SK-N-SH treated with all-trans-retinoic acid at 6 μM for 48 hours (cell line): Measurements from ENCODE around the gene FOXB1.

Experiments
- ATAC-seq: fragments of 200-7000 bp; cut with Tn5 transposase; 3 replicates; pipeline ENCODE4 v1.9.1; 2020; ENCODE audit warnings: mild to moderate bottlenecking, moderate library complexity
- ARNTL ChIP-seq: fragments of 450-650 bp; formaldehyde crosslinking; IDR thresholded peaks from 2 replicates; pipeline ENCODE4 v1.5.0; 2020; ENCODE audit warnings: low read depth, mild to moderate bottlenecking, moderate library complexity, borderline replicate concordance
- BACH2 ChIP-seq: fragments of 250-450 bp; sonication (Bioruptor Pico); IDR thresholded peaks from 2 replicates; pipeline ENCODE4 v1.9.0; 2021; ENCODE audit warnings: mild to moderate bottlenecking, borderline replicate concordance
- CSDC2 ChIP-seq: fragments of 250-450 bp; sonication (Bioruptor Pico); IDR thresholded peaks from 2 replicates; pipeline ENCODE4 v1.5.0; 2020; ENCODE audit warnings: mild to moderate bottlenecking, moderate library complexity
- ESRRG ChIP-seq: fragments of 250-450 bp; sonication (Bioruptor Pico); IDR thresholded peaks from 2 replicates; pipeline ENCODE4 v1.6.1; 2021; ENCODE audit warnings: mild to moderate bottlenecking
- GLIS3 ChIP-seq: fragments of 250-450 bp; sonication (Bioruptor Pico); IDR thresholded peaks from 2 replicates; pipeline ENCODE4 v1.5.0; 2020; ENCODE audit warnings: mild to moderate bottlenecking, moderate library complexity
- ISL1 ChIP-seq: fragments of 250-450 bp; sonication (Bioruptor Pico); IDR thresholded peaks from 2 replicates; pipeline ENCODE4 v2.1.2; 2022; ENCODE audit warnings: mild to moderate bottlenecking, moderate library complexity
- PPARA ChIP-seq: fragments of 250-450 bp; sonication (Bioruptor Pico); IDR thresholded peaks from 2 replicates; pipeline ENCODE4 v1.5.0; 2020; ENCODE audit warnings: mild to moderate bottlenecking, borderline replicate concordance
- RARB ChIP-seq: fragments of 250-450 bp; sonication (Bioruptor Pico); IDR thresholded peaks from 2 replicates; pipeline ENCODE4 v1.8.0; 2021; ENCODE audit warnings: mild to moderate bottlenecking, moderate library complexity
- SNAI2 ChIP-seq: fragments of 250-450 bp; sonication (Bioruptor Pico); IDR thresholded peaks from 2 replicates; pipeline ENCODE4 v1.5.0; 2020; ENCODE audit warnings: mild to moderate bottlenecking, moderate library complexity
- TCF4 ChIP-seq: fragments of 250-450 bp; sonication (Bioruptor Pico); IDR thresholded peaks from 2 replicates; pipeline ENCODE4 v1.8.0; 2021; ENCODE audit warnings: mild to moderate bottlenecking, moderate library complexity, borderline replicate concordance
- TOX ChIP-seq: fragments of 250-450 bp; sonication (Bioruptor Pico); IDR thresholded peaks from 2 replicates; pipeline ENCODE4 v1.8.0; 2021; ENCODE audit warnings: mild to moderate bottlenecking, moderate library complexity, borderline replicate concordance
- ZC3H10 ChIP-seq: fragments of 250-450 bp; sonication (Bioruptor Pico); IDR thresholded peaks from 2 replicates; pipeline ENCODE4 v1.5.1; 2021; ENCODE audit warnings: mild to moderate bottlenecking, moderate library complexity
- ZFP3 ChIP-seq: fragments of 250-450 bp; sonication (Bioruptor Pico); IDR thresholded peaks from 2 replicates; pipeline ENCODE4 v1.5.0; 2020; ENCODE audit warnings: mild to moderate bottlenecking, moderate library complexity
- ZFP30 ChIP-seq: fragments of 450-650 bp; formaldehyde crosslinking; IDR thresholded peaks from 2 replicates; pipeline ENCODE4 v1.5.0; 2022; ENCODE audit warnings: mild to moderate bottlenecking, moderate library complexity
- ZNF565 ChIP-seq: fragments of 450-650 bp; formaldehyde crosslinking; conservative IDR thresholded peaks from 2 replicates; pipeline ENCODE4 v1.5.0; 2020; ENCODE audit warnings: low read depth, mild to moderate bottlenecking, moderate library complexity
- ZNF70 ChIP-seq: fragments of 450-650 bp; formaldehyde crosslinking; IDR thresholded peaks from 2 replicates; pipeline ENCODE4 v1.5.0; 2020; ENCODE audit warnings: mild to moderate bottlenecking, moderate library complexity
- TF ChIP-seq, protein P1 (sequence below): fragments of 250-450 bp; sonication (Bioruptor Pico); IDR thresholded peaks from 2 replicates; pipeline ENCODE4 v1.5.0; 2020; ENCODE audit warnings: mild to moderate bottlenecking, moderate library complexity
- TF ChIP-seq, protein P2 (sequence below): fragments of 250-450 bp; sonication (Bioruptor Pico); IDR thresholded peaks from 2 replicates; pipeline ENCODE4 v1.5.1; 2020; ENCODE audit warnings: low read depth, mild to moderate bottlenecking, moderate library complexity
- TF ChIP-seq, protein P3 (sequence below): fragments of 250-450 bp; sonication (Bioruptor Pico); IDR thresholded peaks from 2 replicates; pipeline ENCODE4 v1.5.1; 2021; ENCODE audit warnings: mild to moderate bottlenecking, moderate library complexity

The FOXB1 gene

DNA sequence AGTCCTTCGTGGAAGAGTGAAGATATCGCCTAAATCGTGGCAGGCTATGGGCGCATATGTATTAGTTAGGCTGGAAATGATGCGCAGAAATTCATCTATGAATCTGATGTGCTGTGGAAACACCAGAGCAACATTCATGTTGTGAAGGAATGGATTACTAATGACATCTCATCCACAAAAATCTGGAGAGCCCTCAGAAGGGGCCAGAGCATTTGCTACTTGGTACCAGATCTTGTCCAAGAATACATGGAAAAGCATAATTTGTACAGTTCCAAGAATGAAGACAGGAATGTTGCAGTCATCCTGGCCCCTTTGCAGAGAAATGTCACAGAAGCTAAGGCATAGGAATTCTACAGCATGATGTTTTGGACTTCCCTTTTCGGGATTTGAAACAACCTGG is 38.4 kb upstream of the FOXB1 start:
- TF ChIP-seq TCF4 (CRISPR knock-in tag) (no peak), CSDC2 (CRISPR knock-in tag) (no peak), ZFP3 (CRISPR knock-in tag) (no peak), ZNF565 (CRISPR knock-in tag) (no peak), RARB (no peak)
- no peak for ATAC-seq

DNA sequence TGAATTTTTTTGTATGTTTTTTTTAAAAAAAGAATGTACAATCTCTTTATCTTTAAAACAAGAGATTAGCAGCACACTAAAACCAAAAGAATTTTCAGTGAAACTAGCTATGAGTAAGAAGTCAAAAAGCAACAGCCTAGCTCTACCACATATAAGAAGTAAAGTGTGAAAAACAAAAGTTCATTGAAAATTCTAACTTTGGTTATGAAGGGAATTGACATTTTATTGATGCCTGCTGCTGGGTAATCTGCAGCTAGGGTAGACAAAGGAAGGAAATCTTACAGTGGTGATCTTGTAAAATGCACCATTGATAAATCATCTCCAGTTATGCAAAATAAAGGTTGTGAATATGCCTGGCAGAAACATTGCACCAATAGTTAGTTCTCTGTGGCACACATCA is 37.8 kb upstream of the FOXB1 start:
- no peak for ATAC-seq
- TF ChIP-seq SNAI2 (CRISPR knock-in tag) (no peak), TCF4 (CRISPR knock-in tag) (no peak), GLIS3 (CRISPR knock-in tag) (no peak), ARNTL (CRISPR knock-in tag) (no peak), ZFP3 (CRISPR knock-in tag) (no peak), ISL1 (CRISPR knock-in tag) (no peak), ESRRG (CRISPR knock-in tag) (no peak), ZNF565 (CRISPR knock-in tag) (no peak), BACH2 (CRISPR knock-in tag) (no peak), TOX (CRISPR knock-in tag) (no peak), ZC3H10 (no peak)
- TF ChIP-seq, protein P1, sequence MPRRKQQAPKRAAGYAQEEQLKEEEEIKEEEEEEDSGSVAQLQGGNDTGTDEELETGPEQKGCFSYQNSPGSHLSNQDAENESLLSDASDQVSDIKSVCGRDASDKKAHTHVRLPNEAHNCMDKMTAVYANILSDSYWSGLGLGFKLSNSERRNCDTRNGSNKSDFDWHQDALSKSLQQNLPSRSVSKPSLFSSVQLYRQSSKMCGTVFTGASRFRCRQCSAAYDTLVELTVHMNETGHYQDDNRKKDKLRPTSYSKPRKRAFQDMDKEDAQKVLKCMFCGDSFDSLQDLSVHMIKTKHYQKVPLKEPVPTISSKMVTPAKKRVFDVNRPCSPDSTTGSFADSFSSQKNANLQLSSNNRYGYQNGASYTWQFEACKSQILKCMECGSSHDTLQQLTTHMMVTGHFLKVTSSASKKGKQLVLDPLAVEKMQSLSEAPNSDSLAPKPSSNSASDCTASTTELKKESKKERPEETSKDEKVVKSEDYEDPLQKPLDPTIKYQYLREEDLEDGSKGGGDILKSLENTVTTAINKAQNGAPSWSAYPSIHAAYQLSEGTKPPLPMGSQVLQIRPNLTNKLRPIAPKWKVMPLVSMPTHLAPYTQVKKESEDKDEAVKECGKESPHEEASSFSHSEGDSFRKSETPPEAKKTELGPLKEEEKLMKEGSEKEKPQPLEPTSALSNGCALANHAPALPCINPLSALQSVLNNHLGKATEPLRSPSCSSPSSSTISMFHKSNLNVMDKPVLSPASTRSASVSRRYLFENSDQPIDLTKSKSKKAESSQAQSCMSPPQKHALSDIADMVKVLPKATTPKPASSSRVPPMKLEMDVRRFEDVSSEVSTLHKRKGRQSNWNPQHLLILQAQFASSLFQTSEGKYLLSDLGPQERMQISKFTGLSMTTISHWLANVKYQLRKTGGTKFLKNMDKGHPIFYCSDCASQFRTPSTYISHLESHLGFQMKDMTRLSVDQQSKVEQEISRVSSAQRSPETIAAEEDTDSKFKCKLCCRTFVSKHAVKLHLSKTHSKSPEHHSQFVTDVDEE (CRISPR knock-in tag) = no peak
- TF ChIP-seq, protein P2, sequence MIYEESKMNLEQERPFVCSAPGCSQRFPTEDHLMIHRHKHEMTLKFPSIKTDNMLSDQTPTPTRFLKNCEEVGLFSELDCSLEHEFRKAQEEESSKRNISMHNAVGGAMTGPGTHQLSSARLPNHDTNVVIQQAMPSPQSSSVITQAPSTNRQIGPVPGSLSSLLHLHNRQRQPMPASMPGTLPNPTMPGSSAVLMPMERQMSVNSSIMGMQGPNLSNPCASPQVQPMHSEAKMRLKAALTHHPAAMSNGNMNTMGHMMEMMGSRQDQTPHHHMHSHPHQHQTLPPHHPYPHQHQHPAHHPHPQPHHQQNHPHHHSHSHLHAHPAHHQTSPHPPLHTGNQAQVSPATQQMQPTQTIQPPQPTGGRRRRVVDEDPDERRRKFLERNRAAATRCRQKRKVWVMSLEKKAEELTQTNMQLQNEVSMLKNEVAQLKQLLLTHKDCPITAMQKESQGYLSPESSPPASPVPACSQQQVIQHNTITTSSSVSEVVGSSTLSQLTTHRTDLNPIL (CRISPR knock-in tag) = no peak

DNA sequence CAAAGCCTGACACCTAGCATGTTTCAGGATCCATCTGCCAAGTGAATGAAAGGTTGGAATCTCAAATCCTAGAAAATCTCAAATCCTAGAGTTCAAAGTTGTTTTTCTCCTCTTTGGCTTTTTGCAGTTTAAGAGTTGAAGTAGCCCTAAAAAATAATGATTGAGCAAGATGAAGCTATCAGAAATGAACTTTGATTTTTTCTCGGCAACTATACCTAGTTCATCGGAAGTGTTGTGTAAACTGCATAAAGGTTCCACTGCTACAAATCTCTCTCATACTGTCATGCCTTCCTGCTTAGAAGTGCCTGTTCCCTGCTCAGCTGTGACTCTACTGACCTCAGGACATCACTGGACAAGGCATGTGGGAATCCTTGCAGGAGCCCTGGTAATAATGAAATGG is 35.8 kb upstream of the FOXB1 start:
- ATAC-seq = no peak
- TF ChIP-seq CSDC2 (CRISPR knock-in tag) (no peak), SNAI2 (CRISPR knock-in tag) (no peak), RARB (no peak), PPARA (CRISPR knock-in tag) (no peak), ZNF565 (CRISPR knock-in tag) (no peak), ARNTL (CRISPR knock-in tag) (no peak), TCF4 (CRISPR knock-in tag) (no peak), ZNF70 (no peak), ZFP3 (CRISPR knock-in tag) (no peak), ZFP30 (CRISPR knock-in tag) (no peak), ESRRG (CRISPR knock-in tag) (no peak)
- TF ChIP-seq, protein P3, sequence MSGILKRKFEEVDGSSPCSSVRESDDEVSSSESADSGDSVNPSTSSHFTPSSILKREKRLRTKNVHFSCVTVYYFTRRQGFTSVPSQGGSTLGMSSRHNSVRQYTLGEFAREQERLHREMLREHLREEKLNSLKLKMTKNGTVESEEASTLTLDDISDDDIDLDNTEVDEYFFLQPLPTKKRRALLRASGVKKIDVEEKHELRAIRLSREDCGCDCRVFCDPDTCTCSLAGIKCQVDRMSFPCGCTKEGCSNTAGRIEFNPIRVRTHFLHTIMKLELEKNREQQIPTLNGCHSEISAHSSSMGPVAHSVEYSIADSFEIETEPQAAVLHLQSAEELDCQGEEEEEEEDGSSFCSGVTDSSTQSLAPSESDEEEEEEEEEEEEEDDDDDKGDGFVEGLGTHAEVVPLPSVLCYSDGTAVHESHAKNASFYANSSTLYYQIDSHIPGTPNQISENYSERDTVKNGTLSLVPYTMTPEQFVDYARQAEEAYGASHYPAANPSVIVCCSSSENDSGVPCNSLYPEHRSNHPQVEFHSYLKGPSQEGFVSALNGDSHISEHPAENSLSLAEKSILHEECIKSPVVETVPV (CRISPR knock-in tag) = no peak

DNA sequence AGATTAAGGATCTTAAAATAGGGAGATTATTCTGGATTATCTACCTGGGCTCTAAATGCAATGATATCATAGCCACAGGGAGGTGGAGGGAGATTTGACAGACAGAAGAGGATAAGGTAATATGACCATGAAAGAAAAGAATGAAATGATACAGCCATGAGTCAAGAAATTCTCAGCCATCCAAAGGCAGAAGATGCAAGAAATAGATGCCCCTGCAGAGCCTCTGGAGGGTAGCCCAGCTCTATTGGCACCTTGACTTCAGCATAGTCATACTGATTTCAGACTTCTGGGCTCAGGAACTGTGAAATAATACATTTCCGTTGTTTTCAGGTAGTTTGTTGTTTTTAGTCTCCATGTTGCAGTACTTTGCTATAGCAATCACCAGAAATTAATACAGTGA is 31.9 kb upstream of the FOXB1 start:
- TF ChIP-seq RARB = no peak
- no peak for TF ChIP-seq ZC3H10
- TF ChIP-seq, protein P3 (CRISPR knock-in tag) = no peak
- no peak for TF ChIP-seq CSDC2 (CRISPR knock-in tag)
- no peak for TF ChIP-seq BACH2 (CRISPR knock-in tag)
- ATAC-seq = no peak
